ENCODE results near the gene SNRNP70.

GRCh38 chr19:49155820-49156346, 70.6 kb downstream of the SNRNP70 start:
- TF ChIP-seq CTCF (conservative IDR thresholded peaks at IDR 0.05; ENCODE audit: low read depth in 2 of 2): no peak
- no peak for TF ChIP-seq ZNF462 (CRISPR knock-in tag; IDR thresholded peaks at IDR 0.05)
- TF ChIP-seq EZH2 (IDR thresholded peaks at IDR 0.05; ENCODE audit: low read depth, unreplicated experiment): no peak
- TF ChIP-seq JUNB (IDR thresholded peaks at IDR 0.05; ENCODE audit: unreplicated experiment): no peak
- no peak for TF ChIP-seq REST (IDR thresholded peaks at IDR 0.05; ENCODE audit: unreplicated experiment)
- no peak for TF ChIP-seq POLR2AphosphoS5 (IDR thresholded peaks at IDR 0.05; ENCODE audit: low read depth)
- TF ChIP-seq CREB1 (CRISPR knock-in tag; IDR thresholded peaks at IDR 0.05; ENCODE audit: low read depth): no peak
- no peak for TF ChIP-seq ZNF331 (CRISPR knock-in tag; IDR thresholded peaks at IDR 0.05; ENCODE audit: low read depth)
- TF ChIP-seq EZH2phosphoT487 (IDR thresholded peaks at IDR 0.05; ENCODE audit: unreplicated experiment): no peak
- no peak for TF ChIP-seq NANOG (IDR thresholded peaks at IDR 0.05; ENCODE audit: borderline replicate concordance)
- TF ChIP-seq STAT1 (IDR thresholded peaks at IDR 0.05; ENCODE audit: unreplicated experiment): no peak
- TF ChIP-seq ETS1 (IDR thresholded peaks at IDR 0.05): no peak
- no peak for TF ChIP-seq ZNF114 (CRISPR knock-in tag; IDR thresholded peaks at IDR 0.05)

Data from GM23338 (cell line).